WTC11 (cell line): Measurements from ENCODE around the gene HECW1. TPM values are rescaled to one million over a fixed set of nuclear protein-coding genes. Genes with fewer than 3 reads are reported as not detected.

Experiments used
- ATAC-seq: fragments of 200-7000 bp; cut with Tn5 transposase; 2 replicates; pipeline ENCODE4 v1.10.0; 2021; ENCODE audit warnings: mild to moderate bottlenecking, moderate library complexity
- CTCF ChIA-PET: fragments of 300-600 bp; sonication (Branson Sonifier 250); formaldehyde crosslinking; loops from one replicate; lab custom pipeline; 2021; ENCODE audit warnings: antibody characterized with exemption; lab: Charles Lee
- POLR2A ChIA-PET: fragments of 350-600 bp; sonication (Branson Sonifier 250); formaldehyde crosslinking; loops from one replicate; lab custom pipeline; 2021; ENCODE audit warnings: antibody characterized with exemption; lab: Charles Lee
- DNase-seq: peaks from one replicate; pipeline ENCODE4 v3.0.0; 2021; ENCODE audit warnings: low spot score
- H3K27ac Mint-ChIP-seq: 2 replicates; pipeline ENCODE4 v1.8.0; 2021; ENCODE audit warnings: mixed read lengths
- H3K27me3 Mint-ChIP-seq: 2 replicates; pipeline ENCODE4 v1.8.0; 2021; ENCODE audit warnings: low read depth, mild to moderate bottlenecking, moderate library complexity, mixed read lengths
- H3K36me3 Mint-ChIP-seq: 2 replicates; pipeline ENCODE4 v1.8.0; 2021; ENCODE audit warnings: mixed read lengths
- H3K4me1 Mint-ChIP-seq: 2 replicates; pipeline ENCODE4 v1.8.0; 2022; ENCODE audit warnings: mixed read lengths
- H3K4me3 Mint-ChIP-seq: 2 replicates; pipeline ENCODE4 v1.8.0; 2021; ENCODE audit warnings: mild to moderate bottlenecking, moderate library complexity, mixed read lengths
- H3K9me3 Mint-ChIP-seq: 2 replicates; pipeline ENCODE4 v1.8.0; 2021; ENCODE audit warnings: mixed read lengths
- AFF4 ChIP-seq: sonication (generic); formaldehyde crosslinking; IDR thresholded peaks from 2 replicates; pipeline ENCODE4 v1.8.1; 2023; ENCODE audit warnings: mild to moderate bottlenecking, missing genetic modification reagents, borderline replicate concordance
- ATF3 ChIP-seq: sonication (generic); formaldehyde crosslinking; conservative IDR thresholded peaks from 2 replicates; pipeline ENCODE4 v1.8.1; 2022; ENCODE audit warnings: mild to moderate bottlenecking, missing genetic modification reagents
- ERG ChIP-seq: fragments of 250-450 bp; sonication (Bioruptor Pico); IDR thresholded peaks from 2 replicates; pipeline ENCODE4 v1.8.0; 2021; ENCODE audit warnings: mild to moderate bottlenecking
- GABPB1 ChIP-seq: sonication (generic); formaldehyde crosslinking; IDR thresholded peaks from 2 replicates; pipeline ENCODE4 v1.8.1; 2023; ENCODE audit warnings: mild to moderate bottlenecking, missing genetic modification reagents
- MXD4 ChIP-seq: fragments of 250-450 bp; sonication (Bioruptor Pico); IDR thresholded peaks from 2 replicates; pipeline ENCODE4 v1.8.0; 2021; ENCODE audit warnings: mild to moderate bottlenecking, moderate library complexity, borderline replicate concordance
- NFATC4 ChIP-seq: fragments of 250-450 bp; sonication (Bioruptor Pico); IDR thresholded peaks from 2 replicates; pipeline ENCODE4 v1.9.0; 2021; ENCODE audit warnings: mild to moderate bottlenecking
- NFYB ChIP-seq: sonication (generic); formaldehyde crosslinking; conservative IDR thresholded peaks from 2 replicates; pipeline ENCODE4 v1.8.0; 2022; ENCODE audit warnings: low read depth, missing genetic modification reagents
- NR3C1 ChIP-seq: sonication (generic); formaldehyde crosslinking; conservative IDR thresholded peaks from 2 replicates; pipeline ENCODE4 v1.8.1; 2023; ENCODE audit warnings: low read depth, mild to moderate bottlenecking, missing genetic modification reagents
- SP1 ChIP-seq: sonication (generic); formaldehyde crosslinking; conservative IDR thresholded peaks from 2 replicates; pipeline ENCODE4 v1.8.1; 2022; ENCODE audit warnings: missing genetic modification reagents
- TEAD1 ChIP-seq: sonication (generic); formaldehyde crosslinking; IDR thresholded peaks from 2 replicates; pipeline ENCODE4 v1.8.0; 2022; ENCODE audit warnings: mild to moderate bottlenecking, missing genetic modification reagents
- TP53 ChIP-seq: sonication (generic); formaldehyde crosslinking; IDR thresholded peaks from 2 replicates; pipeline ENCODE4 v1.8.1; 2023; ENCODE audit warnings: mild to moderate bottlenecking, missing genetic modification reagents
- ZNF138 ChIP-seq: sonication (generic); formaldehyde crosslinking; conservative IDR thresholded peaks from 2 replicates; pipeline ENCODE4 v1.8.1; 2022; ENCODE audit warnings: mild to moderate bottlenecking, moderate library complexity, missing genetic modification reagents
- ZNF423 ChIP-seq: fragments of 250-450 bp; sonication (Bioruptor Pico); IDR thresholded peaks from 2 replicates; pipeline ENCODE4 v2.1.2; 2022; ENCODE audit warnings: mild to moderate bottlenecking, moderate library complexity
- ZSCAN18 ChIP-seq: fragments of 250-450 bp; sonication (Bioruptor Pico); IDR thresholded peaks from 2 replicates; pipeline ENCODE4 v2.1.2; 2022; ENCODE audit warnings: mild to moderate bottlenecking, moderate library complexity
- total RNA-seq: library from RNA; stranded (reverse); gene quantifications from 3 replicates; pipeline ENCODE4 v1.2.3, GENCODE V29; 2021
- TF ChIP-seq, protein P1 (sequence below): sonication (generic); formaldehyde crosslinking; IDR thresholded peaks from 2 replicates; pipeline ENCODE4 v1.8.1; 2023; ENCODE audit warnings: mild to moderate bottlenecking, missing genetic modification reagents
- TF ChIP-seq, protein P2 (sequence below): sonication (generic); formaldehyde crosslinking; IDR thresholded peaks from 2 replicates; pipeline ENCODE4 v1.8.1; 2022; ENCODE audit warnings: mild to moderate bottlenecking, missing genetic modification reagents, moderate library complexity, borderline replicate concordance
- TF ChIP-seq, protein P3 (sequence below): sonication (generic); formaldehyde crosslinking; IDR thresholded peaks from 2 replicates; pipeline ENCODE4 v1.8.0; 2023; ENCODE audit warnings: mild to moderate bottlenecking, missing genetic modification reagents

Gene HECW1
- total RNA-seq, 1 experiment from 2014 or later, result 6.1 TPM

GRCh38 chr7:43318188-43318770 is 205.8 kb downstream of the HECW1 start (continued):
- TF ChIP-seq ZSCAN18 (CRISPR knock-in tag) (no peak), ERG (CRISPR knock-in tag) (no peak)
- TF ChIP-seq, protein P1, sequence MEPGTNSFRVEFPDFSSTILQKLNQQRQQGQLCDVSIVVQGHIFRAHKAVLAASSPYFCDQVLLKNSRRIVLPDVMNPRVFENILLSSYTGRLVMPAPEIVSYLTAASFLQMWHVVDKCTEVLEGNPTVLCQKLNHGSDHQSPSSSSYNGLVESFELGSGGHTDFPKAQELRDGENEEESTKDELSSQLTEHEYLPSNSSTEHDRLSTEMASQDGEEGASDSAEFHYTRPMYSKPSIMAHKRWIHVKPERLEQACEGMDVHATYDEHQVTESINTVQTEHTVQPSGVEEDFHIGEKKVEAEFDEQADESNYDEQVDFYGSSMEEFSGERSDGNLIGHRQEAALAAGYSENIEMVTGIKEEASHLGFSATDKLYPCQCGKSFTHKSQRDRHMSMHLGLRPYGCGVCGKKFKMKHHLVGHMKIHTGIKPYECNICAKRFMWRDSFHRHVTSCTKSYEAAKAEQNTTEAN (CRISPR knock-in tag), result no peak

- DNase-seq, result no peak
- POLR2A ChIA-PET, result no interaction called here
- CTCF ChIA-PET, result interaction anchor here (0.6 kb wide), 1 partner anchor 110 kb away, joined by 3 read pairs; no protein-coding TSS in a partner anchor
- Mint-ChIP-seq H3K4me3 (no peak overlapping the region), H3K4me1 (peaks cover 9% of the 10 kb centered on the region), H3K27me3 (no peaks in the 10 kb centered on the region), H3K9me3 (no peaks in the 10 kb centered on the region), H3K36me3 (no peaks in the 10 kb centered on the region), H3K27ac (no peak overlapping the region; the same call in 1 of the 2 replicates)
- no peak for ATAC-seq
- no peak for TF ChIP-seq AFF4 (CRISPR knock-in tag)
- TF ChIP-seq NFATC4 (CRISPR knock-in tag), result no peak
- TF ChIP-seq ATF3 (CRISPR knock-in tag), result no peak
- TF ChIP-seq MXD4 (CRISPR knock-in tag), result no peak
Measured at GRCh38 chr7:43325595-43325994, 213.1 kb downstream of the HECW1 start.

- Mint-ChIP-seq H3K4me3 (no peak overlapping the region), H3K9me3 (no peaks in the 10 kb centered on the region), H3K4me1 (peaks cover 15% of the 10 kb centered on the region), H3K27me3 (no peaks in the 10 kb centered on the region), H3K27ac (no peak overlapping the region; the same call in 1 of the 2 replicates), H3K36me3 (no peaks in the 10 kb centered on the region)
- ATAC-seq (no peak), DNase-seq (no peak)
- ChIA-PET CTCF (interaction anchor here (0.9 kb wide), 1 partner anchor 345 kb away, joined by 3 read pairs; no protein-coding TSS in a partner anchor), POLR2A (no interaction called here)
- TF ChIP-seq NR3C1 (CRISPR knock-in tag), result no peak
- no peak for TF ChIP-seq ZNF138 (CRISPR knock-in tag)
- no peak for TF ChIP-seq TP53 (CRISPR knock-in tag)
- no peak for TF ChIP-seq TEAD1
- TF ChIP-seq, protein P2, sequence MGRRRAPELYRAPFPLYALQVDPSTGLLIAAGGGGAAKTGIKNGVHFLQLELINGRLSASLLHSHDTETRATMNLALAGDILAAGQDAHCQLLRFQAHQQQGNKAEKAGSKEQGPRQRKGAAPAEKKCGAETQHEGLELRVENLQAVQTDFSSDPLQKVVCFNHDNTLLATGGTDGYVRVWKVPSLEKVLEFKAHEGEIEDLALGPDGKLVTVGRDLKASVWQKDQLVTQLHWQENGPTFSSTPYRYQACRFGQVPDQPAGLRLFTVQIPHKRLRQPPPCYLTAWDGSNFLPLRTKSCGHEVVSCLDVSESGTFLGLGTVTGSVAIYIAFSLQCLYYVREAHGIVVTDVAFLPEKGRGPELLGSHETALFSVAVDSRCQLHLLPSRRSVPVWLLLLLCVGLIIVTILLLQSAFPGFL (CRISPR knock-in tag), result no peak
- no peak for TF ChIP-seq ZNF423 (CRISPR knock-in tag)
- no peak for TF ChIP-seq NFYB (CRISPR knock-in tag)
- TF ChIP-seq, protein P3, sequence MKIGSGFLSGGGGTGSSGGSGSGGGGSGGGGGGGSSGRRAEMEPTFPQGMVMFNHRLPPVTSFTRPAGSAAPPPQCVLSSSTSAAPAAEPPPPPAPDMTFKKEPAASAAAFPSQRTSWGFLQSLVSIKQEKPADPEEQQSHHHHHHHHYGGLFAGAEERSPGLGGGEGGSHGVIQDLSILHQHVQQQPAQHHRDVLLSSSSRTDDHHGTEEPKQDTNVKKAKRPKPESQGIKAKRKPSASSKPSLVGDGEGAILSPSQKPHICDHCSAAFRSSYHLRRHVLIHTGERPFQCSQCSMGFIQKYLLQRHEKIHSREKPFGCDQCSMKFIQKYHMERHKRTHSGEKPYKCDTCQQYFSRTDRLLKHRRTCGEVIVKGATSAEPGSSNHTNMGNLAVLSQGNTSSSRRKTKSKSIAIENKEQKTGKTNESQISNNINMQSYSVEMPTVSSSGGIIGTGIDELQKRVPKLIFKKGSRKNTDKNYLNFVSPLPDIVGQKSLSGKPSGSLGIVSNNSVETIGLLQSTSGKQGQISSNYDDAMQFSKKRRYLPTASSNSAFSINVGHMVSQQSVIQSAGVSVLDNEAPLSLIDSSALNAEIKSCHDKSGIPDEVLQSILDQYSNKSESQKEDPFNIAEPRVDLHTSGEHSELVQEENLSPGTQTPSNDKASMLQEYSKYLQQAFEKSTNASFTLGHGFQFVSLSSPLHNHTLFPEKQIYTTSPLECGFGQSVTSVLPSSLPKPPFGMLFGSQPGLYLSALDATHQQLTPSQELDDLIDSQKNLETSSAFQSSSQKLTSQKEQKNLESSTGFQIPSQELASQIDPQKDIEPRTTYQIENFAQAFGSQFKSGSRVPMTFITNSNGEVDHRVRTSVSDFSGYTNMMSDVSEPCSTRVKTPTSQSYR, result no peak
- no peak for TF ChIP-seq SP1 (CRISPR knock-in tag)
- TF ChIP-seq GABPB1, result no peak
Measured at GRCh38 chr7:43328336-43328735, 215.9 kb downstream of the HECW1 start.
